K562 (cell line): ENCODE measurements around the gene ZNF563. TPM values are rescaled to one million over a fixed set of nuclear protein-coding genes. Genes with fewer than 3 reads are reported as not detected.
A peak's percentile ranks its signal among the peaks of the same experiment; 100 is the strongest.

Source experiments
- ATAC-seq: fragments of 200-7000 bp; cut with Tn5 transposase; 3 replicates; pipeline ENCODE4 v1.9.1; 2020; ENCODE audit warnings: moderate library complexity
- BruUV-seq: library from RNA; stranded (reverse); fragments of 400-500 nt; replicated peaks from 2 replicates; lab custom pipeline; 2021; lab: Mats Ljungman, UMichigan
- CTCF ChIA-PET: fragments of 300-600 bp; formaldehyde crosslinking; extraction: SDS; loops from one replicate; lab custom pipeline; 2021; ENCODE audit warnings: low intra/inter-chr PET ratio; lab: Yijun Ruan, JAX
- POLR2A ChIA-PET: fragments of 300-600, 350-650 bp; sonication (Branson Sonifier 250); formaldehyde crosslinking; extraction: SDS; loops from one replicate; lab custom pipeline; 2021; ENCODE audit warnings: antibody characterized with exemption, inconsistent platforms; lab: Yijun Ruan, JAX
- DNase-seq, 4 experiments: peaks; one replicate each; pipeline versions ENCODE4 v3.0.0 to v3.0.0-alpha.2; 2011 to 2018; ENCODE audit warnings: low spot score in 3 of 4, mixed read lengths in 3 of 4; ENCODE audit errors: extremely low read depth in 1 of 4
- FAIRE-seq: peaks from 2 replicates; lab custom pipeline; 2011; peaks lifted over from hg19 to GRCh38; lab: Jason Lieb, UNC
- H2AFZ ChIP-seq: 2 replicates; pipeline ENCODE4 v1.6.0; 2011; ENCODE audit warnings: low read depth, low read length, control low read depth, inconsistent platforms
- H3K27ac ChIP-seq: fragments of 200-600 bp; 3 replicates; pipeline ENCODE4 v1.8.0; 2011; ENCODE audit warnings: low read depth, mild to moderate bottlenecking, control low read depth, inconsistent platforms, low read length, moderate library complexity, mixed read lengths; ENCODE audit errors: extremely low read depth
- H3K27me3 ChIP-seq, 2 experiments: fragments of 300-600 bp in 1 of 2; 2 replicates in 1 of 2; 3 replicates in 1 of 2; pipeline versions ENCODE4 v1.6.0 to v1.8.0; 2011; ENCODE audit warnings: inconsistent platforms in 2 of 2, low read length in 2 of 2, mild to moderate bottlenecking in 1 of 2, mixed read lengths in 1 of 2, moderate library complexity in 1 of 2; ENCODE audit not compliant: control insufficient read depth in 2 of 2, insufficient read depth in 2 of 2
- H3K36me3 ChIP-seq: fragments of 300-600 bp; 3 replicates; pipeline ENCODE4 v1.8.0; 2011; ENCODE audit warnings: mild to moderate bottlenecking, low read length, inconsistent platforms; ENCODE audit not compliant: control insufficient read depth, insufficient read depth
- H3K4me1 ChIP-seq, 2 experiments: fragments of 200-600 bp in 1 of 2; replicated peaks in 1 of 2; 2 replicates in 1 of 2; 3 replicates in 1 of 2; pipeline versions ENCODE4 v1.5.1 to v1.8.0; 2011; ENCODE audit warnings: inconsistent platforms in 2 of 2, low read length in 2 of 2, mild to moderate bottlenecking in 1 of 2, mixed read lengths in 1 of 2, moderate library complexity in 1 of 2; ENCODE audit not compliant: control insufficient read depth in 2 of 2, insufficient read depth in 2 of 2
- H3K4me2 ChIP-seq: 2 replicates; pipeline ENCODE4 v1.6.1; 2011; ENCODE audit warnings: low read length, control low read depth, inconsistent platforms, mixed read lengths; ENCODE audit not compliant: insufficient read depth
- H3K4me3 ChIP-seq: fragments of 200-600 bp; sonication (generic), shearing (Covaris generic); 2 replicates; pipeline ENCODE4 v1.5.1; 2016; ENCODE audit warnings: control low read depth, inconsistent platforms
- H3K79me2 ChIP-seq: fragments of 200-600 bp; 3 replicates; pipeline ENCODE4 v1.8.0; 2011; ENCODE audit warnings: low read length, inconsistent platforms; ENCODE audit not compliant: control insufficient read depth, insufficient read depth
- H3K9ac ChIP-seq, 2 experiments: 2 replicates each; pipeline versions ENCODE4 v1.6.0 to v1.6.1; 2011; ENCODE audit warnings: low read depth in 2 of 2, low read length in 2 of 2, control low read depth in 1 of 2, inconsistent platforms in 1 of 2, mild to moderate bottlenecking in 1 of 2, mixed read lengths in 1 of 2; ENCODE audit not compliant: insufficient read depth in 1 of 2
- H3K9me1 ChIP-seq: one replicate; pipeline ENCODE4 v1.6.0; 2011; ENCODE audit warnings: inconsistent platforms, mild to moderate bottlenecking, low read length, moderate library complexity; ENCODE audit not compliant: control insufficient read depth, insufficient read depth
- H3K9me3 ChIP-seq: replicated peaks from 2 replicates; pipeline ENCODE4 v1.5.1; 2011; ENCODE audit warnings: low read depth, low read length, inconsistent platforms; ENCODE audit not compliant: control insufficient read depth, insufficient read depth
- H4K20me1 ChIP-seq: replicated peaks from 2 replicates; pipeline ENCODE4 v1.6.1; 2011; ENCODE audit warnings: low read length, inconsistent platforms, mixed read lengths; ENCODE audit not compliant: control insufficient read depth, insufficient read depth
- CBX5 ChIP-seq: IDR thresholded peaks from 2 replicates; pipeline ENCODE4 v1.6.1; 2014; ENCODE audit warnings: low read depth, borderline replicate concordance
- EZH2 ChIP-seq: IDR thresholded peaks from 2 replicates; pipeline ENCODE4 v1.6.1; 2012; ENCODE audit warnings: low read depth, mild to moderate bottlenecking, inconsistent platforms, low read length, borderline replicate concordance
- GABPA ChIP-seq: fragments of 200-800 bp; sonication (Bioruptor generic); conservative IDR thresholded peaks from 2 replicates; pipeline ENCODE4 v1.6.1; 2016; ENCODE audit warnings: low read depth, missing genetic modification characterization, missing compliant biosample characterization
- HDAC3 ChIP-seq: fragments of 450-650 bp; IDR thresholded peaks from 2 replicates; pipeline ENCODE4 v1.6.1; 2018; ENCODE audit warnings: borderline replicate concordance, mild to moderate bottlenecking, moderate library complexity; ENCODE audit not compliant: partially characterized antibody
- HDAC6 ChIP-seq: IDR thresholded peaks from 2 replicates; pipeline ENCODE4 v1.6.1; 2012; ENCODE audit warnings: low read depth, mild to moderate bottlenecking, control low read depth, inconsistent platforms, low read length, moderate library complexity
- NUFIP1 ChIP-seq: fragments of 450-650 bp; IDR thresholded peaks from 2 replicates; pipeline ENCODE4 v1.6.1; 2018; ENCODE audit not compliant: partially characterized antibody
- RUNX1 ChIP-seq: sonication (generic); IDR thresholded peaks from 2 replicates; pipeline ENCODE4 v1.6.1; 2016; ENCODE audit warnings: antibody characterized with exemption, low read depth
- TOE1 ChIP-seq, 2 experiments: fragments of 450-650 bp in 1 of 2; sonication (generic) in 1 of 2; formaldehyde crosslinking in 1 of 2; IDR thresholded peaks; 2 replicates each; pipeline versions ENCODE4 v1.7.1 to v1.8.0; 2016 to 2022; ENCODE audit warnings: borderline replicate concordance in 2 of 2, mild to moderate bottlenecking in 2 of 2, antibody characterized with exemption in 1 of 2, inconsistent platforms in 1 of 2, low read depth in 1 of 2, missing genetic modification reagents in 1 of 2, moderate library complexity in 1 of 2
- XRCC4 ChIP-seq: IDR thresholded peaks from one replicate; pipeline ENCODE4 v1.6.1; 2011; ENCODE audit not compliant: insufficient read depth, insufficient read length; ENCODE audit errors: extremely low read depth
- ZEB2 ChIP-seq: fragments of 450-650 bp; IDR thresholded peaks from 2 replicates; pipeline ENCODE4 v1.6.1; 2016
- ZNF384 ChIP-seq: IDR thresholded peaks from 2 replicates; pipeline ENCODE4 v1.6.1; 2012; ENCODE audit warnings: low read depth, low read length, improper control_type of control experiment
- ZNF407 ChIP-seq: fragments of 450-650 bp; IDR thresholded peaks from 2 replicates; pipeline ENCODE4 v1.6.1; 2016; ENCODE audit warnings: low read depth
- WGBS: fragments of 100-300 bp; shearing (Covaris generic); methylation state at CpG from one replicate; pipeline ENCODE4 v1.1.6; 2016; ENCODE audit warnings: low coverage, mixed read lengths; ENCODE audit not compliant: insufficient coverage; ENCODE audit errors: missing lambda C conversion rate; 5-methylcytosine and 5-hydroxymethylcytosine counted together
- in situ Hi-C: fragments of 300-500 bp; cut with MboI; formaldehyde crosslinking; loops from 4 replicates; pipeline ENCODE4 v1.15.0; 2018; ENCODE audit warnings: inconsistent platforms, mixed read lengths
- intact Hi-C: fragments of 100-400 bp; cut with micrococcal nuclease; formaldehyde crosslinking; loops from 2 replicates; pipeline ENCODE4 v1.14.2; 2022
- polyA plus RNA-seq, 8 experiments: library from polyadenylated mRNA; depleted of rRNA in 4 of 8; stranded (reverse) in 5 of 8; unstranded in 3 of 8; fragments of >200 nt; fragmentation: Nextera tagmentation in 2 of 8; fragmentation: Illumina TruSeq in 1 of 8; extraction: Ambion mirVana in 2 of 8; extraction: Trizol in 1 of 8; gene quantifications; 2 replicates each; pipeline versions ENCODE4 v1.2.1 to v1.2.3, GENCODE V29; 2011 to 2014; ENCODE audit warnings: inconsistent platforms in 1 of 8, missing spikeins in 1 of 8
- total RNA-seq, 7 experiments: library from RNA; depleted of rRNA in 6 of 7; stranded (reverse); fragments of >200 nt in 6 of 7; fragmentation: Illumina TruSeq in 2 of 7; extraction: Trizol in 2 of 7; gene quantifications; 2 replicates each; pipeline versions ENCODE4 v1.2.1 to v1.2.3, GENCODE V29; 2011 to 2021; ENCODE audit warnings: low replicate concordance in 1 of 7
- TF ChIP-seq, protein P1 (sequence below): fragments of 250-450 bp; sonication (Bioruptor Pico); IDR thresholded peaks from 2 replicates; pipeline ENCODE4 v1.8.0; 2022; ENCODE audit warnings: inconsistent platforms

ZNF563 gene
- total and polyA plus RNA-seq, 9 of the 15 experiments (the other 6 are each of a cell fraction or from before 2014, with no cell fraction given) = 0.37 to 2.9 (median 0.74) TPM

GRCh38 chr19:12295191-12295590, 38.2 kb downstream of the ZNF563 start:
- no peak for ATAC-seq
- Histone ChIP-seq H3K4me1 (peaks cover 5 to 10% of the 10 kb centered on the region in 2 experiments), H3K27ac (peak overlapping the region; percentile 83; the same call in 2 of the 3 replicates), H3K4me3 (peak overlapping the region; percentile 85), H3K79me2 (peaks cover 13% of the 10 kb centered on the region), H4K20me1 (no peaks in the 10 kb centered on the region), H3K4me2 (peak overlapping the region; percentile 83), H3K36me3 (0 out of 3 replicates have a peak, but pooled peaks cover 6% of the 10 kb centered on the region), H3K9me1 (no peaks in the 10 kb centered on the region), H2AFZ (peak overlapping the region; percentile 98), H3K9ac (peak overlapping the region; percentile 56 to 85; a peak in 2 of 4 replicates), H3K9me3 (no peaks in the 10 kb centered on the region), H3K27me3 (no peaks in the 10 kb centered on the region)
- intact Hi-C loops = loop anchor here (2.0 kb wide), 1 partner anchor 70 kb away; the partner anchor contains the start of gene ZNF442
- in situ Hi-C loops = no loop called here
- 63% methylated on average over 10 of the region's 11 CpGs for WGBS
- FAIRE-seq = no peak
- POLR2A ChIA-PET = interaction anchor here (0.6 to 1.0 kb wide), 3 partner anchors 75 to 181 kb away, joined by 3 to 4 read pairs (median 3); partner anchors contain the start of gene ZNF799
- BruUV-seq = no TSS peak
- CTCF ChIA-PET = no interaction called here
- DNase-seq = no peak
- no peak for TF ChIP-seq ZNF384
- no peak for TF ChIP-seq NUFIP1
- TF ChIP-seq RUNX1 = no peak
- TF ChIP-seq HDAC6 = no peak
- no peak for TF ChIP-seq EZH2
- TF ChIP-seq HDAC3 = no peak
- TF ChIP-seq ZEB2 = 0 out of 2 replicates have a peak, but pooled peaks have one; percentile 28
- TF ChIP-seq GABPA (tag) = peak; percentile 10; the same call in 1 of the 2 replicates
- TF ChIP-seq ZNF407 = no peak
- TF ChIP-seq CBX5 = peak; percentile 32; the same call in 1 of the 2 replicates
- TF ChIP-seq TOE1 (IDR thresholded peaks at IDR 0.05; ENCODE audit: borderline replicate concordance) = no peak
- no peak for TF ChIP-seq TOE1 (CRISPR knock-in tag; IDR thresholded peaks at IDR 0.05; ENCODE audit: borderline replicate concordance, low read depth)
- TF ChIP-seq, protein P1, sequence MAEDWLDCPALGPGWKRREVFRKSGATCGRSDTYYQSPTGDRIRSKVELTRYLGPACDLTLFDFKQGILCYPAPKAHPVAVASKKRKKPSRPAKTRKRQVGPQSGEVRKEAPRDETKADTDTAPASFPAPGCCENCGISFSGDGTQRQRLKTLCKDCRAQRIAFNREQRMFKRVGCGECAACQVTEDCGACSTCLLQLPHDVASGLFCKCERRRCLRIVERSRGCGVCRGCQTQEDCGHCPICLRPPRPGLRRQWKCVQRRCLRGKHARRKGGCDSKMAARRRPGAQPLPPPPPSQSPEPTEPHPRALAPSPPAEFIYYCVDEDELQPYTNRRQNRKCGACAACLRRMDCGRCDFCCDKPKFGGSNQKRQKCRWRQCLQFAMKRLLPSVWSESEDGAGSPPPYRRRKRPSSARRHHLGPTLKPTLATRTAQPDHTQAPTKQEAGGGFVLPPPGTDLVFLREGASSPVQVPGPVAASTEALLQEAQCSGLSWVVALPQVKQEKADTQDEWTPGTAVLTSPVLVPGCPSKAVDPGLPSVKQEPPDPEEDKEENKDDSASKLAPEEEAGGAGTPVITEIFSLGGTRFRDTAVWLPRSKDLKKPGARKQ (CRISPR knock-in tag) = peak; percentile 87; the same call in 1 of the 2 replicates
- no peak for TF ChIP-seq XRCC4
